Measurements from ENCODE around the gene SNRPB. TPM values are rescaled to one million over a fixed set of nuclear protein-coding genes. Genes with fewer than 3 reads are reported as not detected.

Gene SNRPB
- total and polyA plus RNA-seq, 2 of the 13 experiments (the other 11 are each of a cell fraction or from before 2014, with no cell fraction given), result 473 to 844 TPM

- TF ChIP-seq FOXK2 (IDR thresholded peaks at IDR 0.05) (0 out of 2 replicates have a peak, but pooled peaks have one; percentile 15), ZNF878 (CRISPR knock-in tag; IDR thresholded peaks at IDR 0.05) (no peak), ZIK1 (CRISPR knock-in tag; IDR thresholded peaks at IDR 0.05; ENCODE audit: borderline replicate concordance, low read depth) (no peak), ARHGAP35 (CRISPR knock-in tag; IDR thresholded peaks at IDR 0.05; ENCODE audit: borderline replicate concordance) (no peak), SPEN (CRISPR knock-in tag; IDR thresholded peaks at IDR 0.05; ENCODE audit: low read depth) (no peak), ZNF704 (CRISPR knock-in tag; IDR thresholded peaks at IDR 0.05; ENCODE audit: borderline replicate concordance) (no peak)
- TF ChIP-seq, protein P1, sequence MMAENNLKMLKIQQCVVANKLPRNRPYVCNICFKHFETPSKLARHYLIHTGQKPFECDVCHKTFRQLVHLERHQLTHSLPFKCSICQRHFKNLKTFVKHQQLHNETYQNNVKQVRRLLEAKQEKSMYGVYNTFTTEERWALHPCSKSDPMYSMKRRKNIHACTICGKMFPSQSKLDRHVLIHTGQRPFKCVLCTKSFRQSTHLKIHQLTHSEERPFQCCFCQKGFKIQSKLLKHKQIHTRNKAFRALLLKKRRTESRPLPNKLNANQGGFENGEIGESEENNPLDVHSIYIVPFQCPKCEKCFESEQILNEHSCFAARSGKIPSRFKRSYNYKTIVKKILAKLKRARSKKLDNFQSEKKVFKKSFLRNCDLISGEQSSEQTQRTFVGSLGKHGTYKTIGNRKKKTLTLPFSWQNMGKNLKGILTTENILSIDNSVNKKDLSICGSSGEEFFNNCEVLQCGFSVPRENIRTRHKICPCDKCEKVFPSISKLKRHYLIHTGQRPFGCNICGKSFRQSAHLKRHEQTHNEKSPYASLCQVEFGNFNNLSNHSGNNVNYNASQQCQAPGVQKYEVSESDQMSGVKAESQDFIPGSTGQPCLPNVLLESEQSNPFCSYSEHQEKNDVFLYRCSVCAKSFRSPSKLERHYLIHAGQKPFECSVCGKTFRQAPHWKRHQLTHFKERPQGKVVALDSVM (CRISPR knock-in tag; IDR thresholded peaks at IDR 0.05), result 0 out of 2 replicates have a peak, but pooled peaks have one; percentile 13
Measured at GRCh38 chr20:2455771-2456497, 14.7 kb downstream of the SNRPB start (continued).

- TF ChIP-seq MED1 (CRISPR knock-in tag; IDR thresholded peaks at IDR 0.05) (no peak), ZNF24 (IDR thresholded peaks at IDR 0.05) (peak; percentile 86; the same call in 1 of the 2 replicates)
- no peaks in the 10 kb centered on the region for H3K27me3 ChIP-seq (ENCODE audit: control insufficient read depth in 1 of 2, insufficient read depth in 2 of 2, low read length in 2 of 2)
- H2AFZ ChIP-seq (ENCODE audit: low read length), result no peak overlapping the region
- no peaks in the 10 kb centered on the region for H3K79me2 ChIP-seq (ENCODE audit: insufficient read depth, low read length)
- no peaks in the 10 kb centered on the region for H3K9me3 ChIP-seq (ENCODE audit: low read length)
- ChIA-PET POLR2A (no interaction called here), CTCF (ENCODE audit: low intra/inter-chr PET ratio, low total read pairs) (interaction anchor here (1.6 kb wide), 1 partner anchor 67 kb away, joined by 9 read pairs; no protein-coding TSS in a partner anchor)
- BruUV-seq (replicated peaks), result no TSS peak
- no peak for ATAC-seq
- 79% methylated on average over 3 of the region's 3 CpGs for WGBS (ENCODE audit: low lambda C conversion rate)
- in situ Hi-C loops (cut with HindIII; ENCODE audit: extremely low pct_ligation_motif_present, low pct_unique_long_range_greater_than_20kb) (loop anchor here (5.0 kb wide), 1 partner anchor 246 kb away; no protein-coding TSS in a partner anchor), intact Hi-C loops (cut with micrococcal nuclease; ENCODE audit: unreplicated experiment) (loop anchor here (1.0 to 2.0 kb wide), 2 partner anchors 17 to 245 kb away; partner anchors contain the start of gene SNRPB)
- no peak for DNase-seq (ENCODE audit: low spot score)
- no peak overlapping the region for H3K27ac ChIP-seq (ENCODE audit: extremely low read length, insufficient read depth, low read length)
- no peak overlapping the region for H3K4me3 ChIP-seq (replicated peaks in 1 of 3; ENCODE audit: insufficient read depth in 1 of 3, low read depth in 2 of 3, low read length in 3 of 3)
- 0 out of 5 replicates have a peak, but pooled peaks cover 0 to 2% of the 10 kb centered on the region in 2 experiments for H3K36me3 ChIP-seq (replicated peaks in 1 of 2; ENCODE audit: control insufficient read depth in 1 of 2, insufficient read depth in 2 of 2, low read length in 2 of 2)
- no peak for FAIRE-seq
- H3K4me2 ChIP-seq (ENCODE audit: low read depth, low read length), result no peak overlapping the region
- no peaks in the 10 kb centered on the region for H3K4me1 ChIP-seq (ENCODE audit: insufficient read depth, low read length)
- no peak overlapping the region for H3K9ac ChIP-seq (ENCODE audit: insufficient read depth, low read depth, low read length)
- H4K20me1 ChIP-seq (ENCODE audit: insufficient read depth, low read length), result no peaks in the 10 kb centered on the region; the same call in 1 of the 2 replicates
Measured at GRCh38 chr20:2453792-2454191, 16.8 kb downstream of the SNRPB start.
